SU-DHL-6 (cell line): ENCODE results near the gene KCNC3.

ENCODE experiments used
- EZH2phosphoT487 ChIP-seq: fragments of 200-600 bp; sonication (generic), shearing (Covaris generic); conservative IDR thresholded peaks from 2 replicates; pipeline ENCODE4 v1.6.1; 2018; ENCODE audit warnings: mild to moderate bottlenecking, antibody characterized with exemption, low read length, moderate library complexity, mixed read lengths
- TF ChIP-seq, protein P1 (sequence below): fragments of 200-600 bp; sonication (generic); IDR thresholded peaks from one replicate; pipeline ENCODE4 v1.5.1; 2017; ENCODE audit warnings: antibody characterized with exemption, mild to moderate bottlenecking, low read length, moderate library complexity; ENCODE audit not compliant: insufficient read depth, poor library complexity, severe bottlenecking

DNA sequence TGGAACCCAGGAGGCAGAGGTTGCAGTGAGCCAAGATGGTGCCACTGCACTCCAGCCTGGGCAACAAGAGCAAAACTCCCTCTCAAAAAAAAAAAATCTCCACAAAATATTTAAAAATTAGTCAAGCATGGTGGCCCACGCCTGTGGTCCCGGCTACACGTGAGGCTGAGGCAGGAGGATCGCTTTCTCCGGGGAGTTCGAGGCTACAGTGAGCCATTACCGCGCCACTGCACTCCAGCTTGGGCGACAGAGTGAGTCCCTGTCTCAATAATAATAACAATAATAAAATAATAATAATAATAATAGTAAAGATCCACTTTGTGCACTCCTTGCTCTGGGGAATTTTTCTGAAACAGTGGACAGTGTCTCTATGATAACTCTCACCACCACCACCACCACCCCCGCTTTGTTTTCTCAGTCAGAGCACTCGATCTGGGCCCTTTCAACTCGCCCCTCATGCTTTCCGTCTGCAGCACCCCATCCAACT is 27.6 kb upstream of the KCNC3 start:
- TF ChIP-seq, protein P1, sequence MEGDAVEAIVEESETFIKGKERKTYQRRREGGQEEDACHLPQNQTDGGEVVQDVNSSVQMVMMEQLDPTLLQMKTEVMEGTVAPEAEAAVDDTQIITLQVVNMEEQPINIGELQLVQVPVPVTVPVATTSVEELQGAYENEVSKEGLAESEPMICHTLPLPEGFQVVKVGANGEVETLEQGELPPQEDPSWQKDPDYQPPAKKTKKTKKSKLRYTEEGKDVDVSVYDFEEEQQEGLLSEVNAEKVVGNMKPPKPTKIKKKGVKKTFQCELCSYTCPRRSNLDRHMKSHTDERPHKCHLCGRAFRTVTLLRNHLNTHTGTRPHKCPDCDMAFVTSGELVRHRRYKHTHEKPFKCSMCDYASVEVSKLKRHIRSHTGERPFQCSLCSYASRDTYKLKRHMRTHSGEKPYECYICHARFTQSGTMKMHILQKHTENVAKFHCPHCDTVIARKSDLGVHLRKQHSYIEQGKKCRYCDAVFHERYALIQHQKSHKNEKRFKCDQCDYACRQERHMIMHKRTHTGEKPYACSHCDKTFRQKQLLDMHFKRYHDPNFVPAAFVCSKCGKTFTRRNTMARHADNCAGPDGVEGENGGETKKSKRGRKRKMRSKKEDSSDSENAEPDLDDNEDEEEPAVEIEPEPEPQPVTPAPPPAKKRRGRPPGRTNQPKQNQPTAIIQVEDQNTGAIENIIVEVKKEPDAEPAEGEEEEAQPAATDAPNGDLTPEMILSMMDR = no peak
- TF ChIP-seq EZH2phosphoT487 = no peak
